SK-N-SH (cell line): ENCODE results near the gene WDR62. TPM values are rescaled to one million over a fixed set of nuclear protein-coding genes. Genes with fewer than 3 reads are reported as not detected.

Experiments used
- CTCF ChIA-PET: fragments of 300-600, 350-600 bp; formaldehyde crosslinking; extraction: SDS; loops from one replicate; lab custom pipeline; 2021; lab: Yijun Ruan, JAX
- POLR2A ChIA-PET: fragments of 350-600 bp; sonication (Branson Sonifier 250); formaldehyde crosslinking; extraction: SDS; loops from one replicate; lab custom pipeline; 2020; ENCODE audit warnings: antibody characterized with exemption, inconsistent platforms; lab: Yijun Ruan, JAX
- DNase-seq: peaks from one replicate; pipeline ENCODE4 v3.0.0; 2012
- H2AFZ ChIP-seq: fragments of 200-600 bp; sonication (generic); 2 replicates; pipeline ENCODE4 v1.8.1; 2016; ENCODE audit warnings: antibody characterized with exemption, mild to moderate bottlenecking, low read depth
- H3F3A ChIP-seq: fragments of 200-600 bp; sonication (generic); replicated peaks from 2 replicates; pipeline ENCODE3; 2016; ENCODE audit warnings: antibody characterized with exemption, mild to moderate bottlenecking; ENCODE audit not compliant: insufficient read depth
- H3K27ac ChIP-seq, 2 experiments: fragments of 200-500 bp in 1 of 2; fragments of 200-600 bp in 1 of 2; sonication (Bioruptor generic) in 1 of 2; sonication (generic), shearing (Covaris generic) in 1 of 2; 2 replicates each; pipeline versions ENCODE4 v1.5.1 to v1.6.1; 2014 to 2016; ENCODE audit warnings: low read depth in 2 of 2, inconsistent platforms in 1 of 2, low read length in 1 of 2, mild to moderate bottlenecking in 1 of 2, mixed read lengths in 1 of 2
- H3K27me3 ChIP-seq: fragments of 200-600 bp; sonication (generic), shearing (Covaris generic); 2 replicates; pipeline ENCODE4 v1.6.1; 2016; ENCODE audit warnings: mixed run types; ENCODE audit not compliant: insufficient read depth
- H3K36me3 ChIP-seq, 2 experiments: fragments of 200-500 bp in 1 of 2; fragments of 200-600 bp in 1 of 2; sonication (Bioruptor generic) in 1 of 2; sonication (generic) in 1 of 2; replicated peaks in 1 of 2; 2 replicates each; pipeline versions ENCODE3 to v1.5.1; 2014 to 2016; ENCODE audit warnings: low read length in 1 of 2, mild to moderate bottlenecking in 1 of 2; ENCODE audit not compliant: insufficient read depth in 2 of 2, control insufficient read depth in 1 of 2
- H3K4me1 ChIP-seq, 2 experiments: fragments of 200-500 bp in 1 of 2; fragments of 200-600 bp in 1 of 2; sonication (Bioruptor generic) in 1 of 2; sonication (generic), shearing (Covaris generic) in 1 of 2; 2 replicates each; pipeline versions ENCODE4 v1.5.1 to v1.6.1; 2014 to 2016; ENCODE audit warnings: low read depth in 1 of 2, low read length in 1 of 2, mixed run types in 1 of 2; ENCODE audit not compliant: insufficient read depth in 2 of 2, control insufficient read depth in 1 of 2
- H3K4me2 ChIP-seq: fragments of 200-600 bp; sonication (generic), shearing (Covaris generic); 2 replicates; pipeline ENCODE4 v1.6.1; 2017; ENCODE audit warnings: mixed run types
- H3K4me3 ChIP-seq, 2 experiments: fragments of 200-500 bp in 1 of 2; fragments of 200-600 bp in 1 of 2; sonication (Bioruptor generic) in 1 of 2; sonication (generic), shearing (Covaris generic) in 1 of 2; 2 replicates each; pipeline versions ENCODE4 v1.5.1 to v1.8.1; 2014 to 2016; ENCODE audit warnings: low read depth in 2 of 2, inconsistent platforms in 1 of 2, low read length in 1 of 2, mild to moderate bottlenecking in 1 of 2, mixed read lengths in 1 of 2, moderate library complexity in 1 of 2
- H3K79me2 ChIP-seq: fragments of 200-600 bp; sonication (generic); 2 replicates; pipeline ENCODE4 v1.8.1; 2017; ENCODE audit warnings: mild to moderate bottlenecking; ENCODE audit not compliant: insufficient read depth
- H3K9ac ChIP-seq: fragments of 200-600 bp; sonication (generic); 2 replicates; pipeline ENCODE4 v1.6.1; 2017; ENCODE audit warnings: mixed run types
- H3K9me2 ChIP-seq: fragments of 200-600 bp; sonication (generic); 2 replicates; pipeline ENCODE4 v1.6.1; 2017; ENCODE audit warnings: mixed run types
- H3K9me3 ChIP-seq: fragments of 200-600 bp; sonication (generic); 2 replicates; pipeline ENCODE4 v1.6.1; 2017; ENCODE audit warnings: mixed run types, mild to moderate bottlenecking, moderate library complexity
- H4K20me1 ChIP-seq: fragments of 200-600 bp; sonication (generic); 2 replicates; pipeline ENCODE4 v1.6.1; 2017; ENCODE audit warnings: mild to moderate bottlenecking, mixed run types; ENCODE audit not compliant: insufficient read depth
- CTCF ChIP-seq: fragments of 200-600 bp; sonication (generic); IDR thresholded peaks from 2 replicates; pipeline ENCODE4 v1.6.1; 2017; ENCODE audit warnings: antibody characterized with exemption, mild to moderate bottlenecking, moderate library complexity
- ELF1 ChIP-seq: IDR thresholded peaks from 2 replicates; pipeline ENCODE4 v1.4.0; 2012
- GATA2 ChIP-seq: sonication (generic); formaldehyde crosslinking; IDR thresholded peaks from 2 replicates; pipeline ENCODE4 v1.5.0; 2020; ENCODE audit warnings: mild to moderate bottlenecking, missing genetic modification reagents
- REST ChIP-seq: IDR thresholded peaks from 2 replicates; pipeline ENCODE4 v1.6.1; 2012; ENCODE audit warnings: mild to moderate bottlenecking, low read depth, low read length, moderate library complexity
- RFX5 ChIP-seq: IDR thresholded peaks from 2 replicates; pipeline ENCODE4 v1.6.1; 2012; ENCODE audit warnings: mild to moderate bottlenecking, improper control_type of control experiment, low read length
- SIN3A ChIP-seq: IDR thresholded peaks from 2 replicates; pipeline ENCODE4 v1.6.1; 2012; ENCODE audit warnings: low read depth, mild to moderate bottlenecking, low read length, moderate library complexity, borderline replicate concordance
- TEAD4 ChIP-seq: IDR thresholded peaks from 2 replicates; pipeline ENCODE4 v1.4.0; 2012; ENCODE audit warnings: mild to moderate bottlenecking, borderline replicate concordance; ENCODE audit not compliant: insufficient read depth
- USF1 ChIP-seq: IDR thresholded peaks from 2 replicates; pipeline ENCODE4 v1.4.0; 2012; ENCODE audit warnings: low read depth, borderline replicate concordance
- ZBTB33 ChIP-seq: IDR thresholded peaks from 2 replicates; pipeline ENCODE4 v1.4.0; 2012; ENCODE audit warnings: low read depth, borderline replicate concordance
- WGBS: methylation state at CpG from one replicate; pipeline ENCODE4 v1.1.6; 2017; ENCODE audit warnings: low lambda C conversion rate; 5-methylcytosine and 5-hydroxymethylcytosine counted together
- polyA plus RNA-seq, 3 experiments: library from polyadenylated mRNA; depleted of rRNA; stranded (reverse); fragments of >200 nt; gene quantifications; 2 replicates each; pipeline ENCODE4 v1.2.3, GENCODE V29; 2012

WDR62 gene
- polyA plus RNA-seq, 1 of the 3 experiments (the other 2 are of a cell fraction) = 5.3 TPM

- H3K9ac ChIP-seq = no peak within 1 kb of the TSS
- peaks cover 4 to 21% of the 10 kb centered on the region in 2 experiments for H3K36me3 ChIP-seq
- DNase-seq = no peak
- H3K9me2 ChIP-seq = no peaks in the 10 kb centered on the region
- peaks cover 0 to 13% of the 10 kb centered on the region in 2 experiments; a peak in 1 of 4 replicates for H3K4me1 ChIP-seq
- no peak within 1 kb of the TSS for H3K4me3 ChIP-seq
- no peaks in the 10 kb centered on the region for H3K27me3 ChIP-seq
- no peaks in the 10 kb centered on the region for H3F3A ChIP-seq
- H3K4me2 ChIP-seq = no peak within 1 kb of the TSS
- no peak for TF ChIP-seq RFX5
- TF ChIP-seq CTCF = no peak
- TF ChIP-seq ZBTB33 = no peak
- no peak for TF ChIP-seq GATA2 (CRISPR knock-in tag)
- no peak for TF ChIP-seq REST
- TF ChIP-seq SIN3A = no peak
- TF ChIP-seq, all 33 proteins: peak for 0
- no peaks in the 10 kb centered on the region for H3K9me3 ChIP-seq
- no CpG with 5 or more reads among the region's 1 CpG for WGBS
- POLR2A ChIA-PET = no interaction called here
- no peak within 1 kb of the TSS for H3K27ac ChIP-seq
- H2AFZ ChIP-seq = no peak within 1 kb of the TSS
- H3K79me2 ChIP-seq = peaks cover 12% of the 10 kb centered on the region; the same call in 1 of the 2 replicates
- CTCF ChIA-PET = no interaction called here
- H4K20me1 ChIP-seq = no peaks in the 10 kb centered on the region
These were observed 55.9 kb downstream of the WDR62 start, which contains the start of gene OVOL3 for GRCh38 chr19:36110487-36111199. TSS of gene OVOL3 (plus strand) at chr19:36111143. CDS start at chr19:36111203, 60 bp downstream.

GRCh38 chr19:36111200-36111539 is 56.5 kb downstream of the WDR62 start:
- no peak overlapping the region for H3K27ac ChIP-seq
- H3K4me2 ChIP-seq = no peak overlapping the region
- no peak overlapping the region for H2AFZ ChIP-seq
- no peak overlapping the region for H3K4me3 ChIP-seq
- H3K36me3 ChIP-seq = peaks cover 4 to 21% of the 10 kb centered on the region in 2 experiments
- no peaks in the 10 kb centered on the region for H4K20me1 ChIP-seq
- no peak overlapping the region for H3K9ac ChIP-seq
- no peaks in the 10 kb centered on the region for H3K27me3 ChIP-seq
- ChIA-PET CTCF (no interaction called here), POLR2A (no interaction called here)
- 85% methylated on average over 8 of the region's 13 CpGs for WGBS
- H3K79me2 ChIP-seq = peaks cover 16% of the 10 kb centered on the region; the same call in 1 of the 2 replicates
- no peak for DNase-seq
- peaks cover 2 to 16% of the 10 kb centered on the region in 2 experiments; a peak in 1 of 4 replicates for H3K4me1 ChIP-seq
- H3F3A ChIP-seq = no peaks in the 10 kb centered on the region
- no peaks in the 10 kb centered on the region for H3K9me2 ChIP-seq
- H3K9me3 ChIP-seq = no peaks in the 10 kb centered on the region
- TF ChIP-seq ELF1 (no peak), REST (no peak), USF1 (no peak), TEAD4 (no peak), ZBTB33 (no peak)
